SK-N-SH treated with all-trans-retinoic acid at 6 μM for 48 hours (cell line): Measurements from ENCODE around the gene KRT86.

Source experiments
- ESRRG ChIP-seq: fragments of 250-450 bp; sonication (Bioruptor Pico); IDR thresholded peaks from 2 replicates; pipeline ENCODE4 v1.6.1; 2021; ENCODE audit warnings: mild to moderate bottlenecking
- GLIS3 ChIP-seq: fragments of 250-450 bp; sonication (Bioruptor Pico); IDR thresholded peaks from 2 replicates; pipeline ENCODE4 v1.5.0; 2020; ENCODE audit warnings: mild to moderate bottlenecking, moderate library complexity
- RARB ChIP-seq: fragments of 250-450 bp; sonication (Bioruptor Pico); IDR thresholded peaks from 2 replicates; pipeline ENCODE4 v1.8.0; 2021; ENCODE audit warnings: mild to moderate bottlenecking, moderate library complexity
- ZC3H10 ChIP-seq: fragments of 250-450 bp; sonication (Bioruptor Pico); IDR thresholded peaks from 2 replicates; pipeline ENCODE4 v1.5.1; 2021; ENCODE audit warnings: mild to moderate bottlenecking, moderate library complexity
- ZFP3 ChIP-seq: fragments of 250-450 bp; sonication (Bioruptor Pico); IDR thresholded peaks from 2 replicates; pipeline ENCODE4 v1.5.0; 2020; ENCODE audit warnings: mild to moderate bottlenecking, moderate library complexity
- ZFP30 ChIP-seq: fragments of 450-650 bp; formaldehyde crosslinking; IDR thresholded peaks from 2 replicates; pipeline ENCODE4 v1.5.0; 2022; ENCODE audit warnings: mild to moderate bottlenecking, moderate library complexity
- ZNF8 ChIP-seq: fragments of 450-650 bp; formaldehyde crosslinking; IDR thresholded peaks from 2 replicates; pipeline ENCODE4 v1.5.0; 2020; ENCODE audit warnings: mild to moderate bottlenecking, moderate library complexity
- TF ChIP-seq, protein P1 (sequence below): fragments of 250-450 bp; sonication (Bioruptor Pico); IDR thresholded peaks from 2 replicates; pipeline ENCODE4 v1.5.0; 2020; ENCODE audit warnings: mild to moderate bottlenecking, moderate library complexity
- TF ChIP-seq, protein P2 (sequence below): fragments of 250-450 bp; sonication (Bioruptor Pico); IDR thresholded peaks from 2 replicates; pipeline ENCODE4 v1.8.0; 2020; ENCODE audit warnings: mild to moderate bottlenecking, moderate library complexity, borderline replicate concordance

DNA sequence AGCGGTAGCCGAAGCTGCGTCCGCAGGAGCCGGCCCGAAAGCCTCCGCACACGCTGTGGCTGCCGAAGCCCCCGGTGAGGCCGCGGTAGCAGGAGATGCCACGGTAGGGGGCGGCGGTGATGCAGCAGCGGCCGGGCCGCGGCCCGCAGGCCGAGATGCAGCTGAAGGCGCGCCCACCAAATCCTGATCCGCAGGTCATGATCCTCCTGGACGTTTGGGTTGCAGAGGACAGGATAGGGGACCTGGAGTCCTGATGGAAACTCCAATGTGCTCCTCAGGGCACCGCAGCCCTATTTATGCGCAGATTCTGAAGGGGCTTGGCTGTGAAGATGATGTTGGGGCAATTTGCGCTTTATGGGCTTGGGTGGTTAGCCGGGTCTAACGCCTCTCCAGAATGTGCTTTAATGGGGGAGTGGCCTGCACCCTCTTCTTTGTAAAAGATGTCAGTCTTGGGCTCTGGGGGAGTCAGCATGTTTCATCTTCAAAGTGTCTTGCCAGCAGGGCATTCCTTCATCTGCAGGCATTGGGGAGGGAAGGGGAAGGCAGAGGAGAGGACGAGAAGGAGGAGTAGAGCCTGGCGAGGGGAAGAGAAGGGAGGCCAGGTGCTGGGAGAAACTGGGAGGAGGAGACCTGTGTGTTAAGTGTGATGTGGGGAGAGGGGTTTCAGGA is 17.0 kb downstream of the KRT86 start, which contains the start of gene KRT81:
- TF ChIP-seq, protein P1, sequence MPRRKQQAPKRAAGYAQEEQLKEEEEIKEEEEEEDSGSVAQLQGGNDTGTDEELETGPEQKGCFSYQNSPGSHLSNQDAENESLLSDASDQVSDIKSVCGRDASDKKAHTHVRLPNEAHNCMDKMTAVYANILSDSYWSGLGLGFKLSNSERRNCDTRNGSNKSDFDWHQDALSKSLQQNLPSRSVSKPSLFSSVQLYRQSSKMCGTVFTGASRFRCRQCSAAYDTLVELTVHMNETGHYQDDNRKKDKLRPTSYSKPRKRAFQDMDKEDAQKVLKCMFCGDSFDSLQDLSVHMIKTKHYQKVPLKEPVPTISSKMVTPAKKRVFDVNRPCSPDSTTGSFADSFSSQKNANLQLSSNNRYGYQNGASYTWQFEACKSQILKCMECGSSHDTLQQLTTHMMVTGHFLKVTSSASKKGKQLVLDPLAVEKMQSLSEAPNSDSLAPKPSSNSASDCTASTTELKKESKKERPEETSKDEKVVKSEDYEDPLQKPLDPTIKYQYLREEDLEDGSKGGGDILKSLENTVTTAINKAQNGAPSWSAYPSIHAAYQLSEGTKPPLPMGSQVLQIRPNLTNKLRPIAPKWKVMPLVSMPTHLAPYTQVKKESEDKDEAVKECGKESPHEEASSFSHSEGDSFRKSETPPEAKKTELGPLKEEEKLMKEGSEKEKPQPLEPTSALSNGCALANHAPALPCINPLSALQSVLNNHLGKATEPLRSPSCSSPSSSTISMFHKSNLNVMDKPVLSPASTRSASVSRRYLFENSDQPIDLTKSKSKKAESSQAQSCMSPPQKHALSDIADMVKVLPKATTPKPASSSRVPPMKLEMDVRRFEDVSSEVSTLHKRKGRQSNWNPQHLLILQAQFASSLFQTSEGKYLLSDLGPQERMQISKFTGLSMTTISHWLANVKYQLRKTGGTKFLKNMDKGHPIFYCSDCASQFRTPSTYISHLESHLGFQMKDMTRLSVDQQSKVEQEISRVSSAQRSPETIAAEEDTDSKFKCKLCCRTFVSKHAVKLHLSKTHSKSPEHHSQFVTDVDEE: no peak
- TF ChIP-seq GLIS3 (CRISPR knock-in tag) (no peak), ESRRG (no peak), ZFP3 (CRISPR knock-in tag) (no peak), ZC3H10 (no peak), RARB (CRISPR knock-in tag) (no peak), ZNF8 (CRISPR knock-in tag) (no peak), ZFP30 (CRISPR knock-in tag) (no peak)
- TF ChIP-seq, protein P2, sequence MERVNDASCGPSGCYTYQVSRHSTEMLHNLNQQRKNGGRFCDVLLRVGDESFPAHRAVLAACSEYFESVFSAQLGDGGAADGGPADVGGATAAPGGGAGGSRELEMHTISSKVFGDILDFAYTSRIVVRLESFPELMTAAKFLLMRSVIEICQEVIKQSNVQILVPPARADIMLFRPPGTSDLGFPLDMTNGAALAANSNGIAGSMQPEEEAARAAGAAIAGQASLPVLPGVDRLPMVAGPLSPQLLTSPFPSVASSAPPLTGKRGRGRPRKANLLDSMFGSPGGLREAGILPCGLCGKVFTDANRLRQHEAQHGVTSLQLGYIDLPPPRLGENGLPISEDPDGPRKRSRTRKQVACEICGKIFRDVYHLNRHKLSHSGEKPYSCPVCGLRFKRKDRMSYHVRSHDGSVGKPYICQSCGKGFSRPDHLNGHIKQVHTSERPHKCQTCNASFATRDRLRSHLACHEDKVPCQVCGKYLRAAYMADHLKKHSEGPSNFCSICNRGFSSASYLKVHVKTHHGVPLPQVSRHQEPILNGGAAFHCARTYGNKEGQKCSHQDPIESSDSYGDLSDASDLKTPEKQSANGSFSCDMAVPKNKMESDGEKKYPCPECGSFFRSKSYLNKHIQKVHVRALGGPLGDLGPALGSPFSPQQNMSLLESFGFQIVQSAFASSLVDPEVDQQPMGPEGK (CRISPR knock-in tag): no peak
